ENCODE data around the gene EDARADD. TPM values are rescaled to one million over a fixed set of nuclear protein-coding genes. Genes with fewer than 3 reads are reported as not detected.

EDARADD gene
- total RNA-seq, 2 experiments from 2014 or later, result not detected

DNA sequence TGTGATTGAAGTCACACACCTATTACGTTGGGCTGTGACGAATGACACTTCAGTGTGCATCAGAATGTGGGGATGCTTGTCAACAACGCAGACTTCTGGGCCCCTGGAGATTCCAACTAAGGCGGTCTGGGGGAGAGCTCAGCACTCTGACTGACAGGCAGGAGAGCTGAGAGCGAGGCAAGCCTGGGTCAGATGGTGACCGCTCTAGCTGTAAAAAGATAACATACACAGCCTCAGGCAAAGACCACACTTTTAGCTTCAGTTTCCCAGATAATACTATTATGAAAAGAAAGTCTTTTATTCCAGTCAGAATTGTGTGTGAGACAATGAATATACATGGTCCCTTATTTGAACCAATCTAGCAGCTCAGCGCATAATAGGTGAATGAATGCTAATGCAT lies 25.4 kb downstream of the EDARADD start:
- H3K4me2 ChIP-seq (ENCODE audit: low read length), result no peak overlapping the region
- no peaks in the 10 kb centered on the region for H3K36me3 ChIP-seq (ENCODE audit: insufficient read depth, low read length)
- ChIA-PET CTCF (ENCODE audit: unreplicated experiment) (no interaction called here), POLR2A (no interaction called here)
- TF ChIP-seq EZH2phosphoT487 (IDR thresholded peaks at IDR 0.05; ENCODE audit: borderline replicate concordance, low read depth, low read length) (no peak), CTCF (conservative IDR thresholded peaks at IDR 0.05; ENCODE audit: low read length) (no peak)
- BruUV-seq (replicated peaks), result no TSS peak
- H3K4me3 ChIP-seq (ENCODE audit: low read depth, low read length, poor library complexity, severe bottlenecking), result no peak overlapping the region
- H3K27ac ChIP-seq (ENCODE audit: low read depth, low read length, poor library complexity, severe bottlenecking), result no peak overlapping the region
- no peak overlapping the region for H2AFZ ChIP-seq (ENCODE audit: low read length)
- H3K9me3 ChIP-seq (ENCODE audit: low read length), result no peaks in the 10 kb centered on the region
- H3K79me2 ChIP-seq (ENCODE audit: insufficient read depth, low read depth, low read length), result no peaks in the 10 kb centered on the region
- intact Hi-C loops (cut with micrococcal nuclease; ENCODE audit: unreplicated experiment), result no loop called here
- no peaks in the 10 kb centered on the region for H3K9me2 ChIP-seq (ENCODE audit: insufficient read depth, low read length)
- no peak for DNase-seq (ENCODE audit: low spot score)
- no peaks in the 10 kb centered on the region for H3K4me1 ChIP-seq (ENCODE audit: insufficient read depth, low read length, poor library complexity, severe bottlenecking)
- no peaks in the 10 kb centered on the region for H4K20me1 ChIP-seq (ENCODE audit: insufficient read depth, low read length)

DNA sequence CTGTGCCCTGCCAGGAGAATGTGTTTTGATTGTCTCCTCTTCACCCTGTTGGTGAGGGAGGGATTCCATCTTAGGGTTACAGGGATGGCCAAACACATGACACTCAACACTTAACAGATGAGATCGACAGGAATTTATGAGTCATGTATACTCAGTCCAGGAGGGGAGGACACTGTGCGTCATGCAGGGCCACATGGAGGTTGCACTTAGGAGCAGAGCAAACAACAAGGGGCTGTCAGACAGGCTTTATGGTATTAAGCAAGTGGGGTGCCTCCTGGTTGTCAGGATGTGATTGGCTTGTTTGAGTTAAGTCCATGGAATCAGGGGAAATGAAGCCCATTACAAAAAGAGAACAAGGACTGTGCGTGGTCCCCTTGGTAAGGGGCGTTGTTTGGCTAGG lies 26.9 kb downstream of the EDARADD start:
- intact Hi-C loops (cut with micrococcal nuclease; ENCODE audit: unreplicated experiment), result no loop called here
- CTCF ChIA-PET (ENCODE audit: unreplicated experiment), result no interaction called here
- Histone ChIP-seq H3K4me2 (ENCODE audit: low read length) (no peak overlapping the region), H3K4me1 (ENCODE audit: insufficient read depth, low read length, poor library complexity, severe bottlenecking) (no peaks in the 10 kb centered on the region), H2AFZ (ENCODE audit: low read length) (no peak overlapping the region), H3K79me2 (ENCODE audit: insufficient read depth, low read depth, low read length) (no peaks in the 10 kb centered on the region), H3K27ac (ENCODE audit: low read depth, low read length, poor library complexity, severe bottlenecking) (no peak overlapping the region), H4K20me1 (ENCODE audit: insufficient read depth, low read length) (no peaks in the 10 kb centered on the region), H3K36me3 (ENCODE audit: insufficient read depth, low read length) (no peaks in the 10 kb centered on the region), H3K4me3 (ENCODE audit: low read depth, low read length, poor library complexity, severe bottlenecking) (no peak overlapping the region), H3K9me3 (ENCODE audit: low read length) (no peaks in the 10 kb centered on the region), H3K9me2 (ENCODE audit: insufficient read depth, low read length) (no peaks in the 10 kb centered on the region)
- POLR2A ChIA-PET, result no interaction called here
- TF ChIP-seq CTCF (conservative IDR thresholded peaks at IDR 0.05; ENCODE audit: low read length) (no peak), EZH2phosphoT487 (IDR thresholded peaks at IDR 0.05; ENCODE audit: borderline replicate concordance, low read depth, low read length) (no peak)
- no TSS peak for BruUV-seq (replicated peaks)
- no peak for DNase-seq (ENCODE audit: low spot score)

- no peaks in the 10 kb centered on the region for H3K9me2 ChIP-seq (ENCODE audit: insufficient read depth, low read length)
- ChIA-PET POLR2A (no interaction called here), CTCF (ENCODE audit: unreplicated experiment) (no interaction called here)
- TF ChIP-seq EZH2phosphoT487 (IDR thresholded peaks at IDR 0.05; ENCODE audit: borderline replicate concordance, low read depth, low read length) (no peak), CTCF (conservative IDR thresholded peaks at IDR 0.05; ENCODE audit: low read length) (no peak)
- intact Hi-C loops (cut with micrococcal nuclease; ENCODE audit: unreplicated experiment), result no loop called here
- no peaks in the 10 kb centered on the region for H3K4me1 ChIP-seq (ENCODE audit: insufficient read depth, low read length, poor library complexity, severe bottlenecking)
- BruUV-seq (replicated peaks), result no TSS peak
- H3K36me3 ChIP-seq (ENCODE audit: insufficient read depth, low read length), result no peaks in the 10 kb centered on the region
- H3K4me3 ChIP-seq (ENCODE audit: low read depth, low read length, poor library complexity, severe bottlenecking), result no peak overlapping the region
- no peak overlapping the region for H3K4me2 ChIP-seq (ENCODE audit: low read length)
- no peak for DNase-seq (ENCODE audit: low spot score)
- H3K27ac ChIP-seq (ENCODE audit: low read depth, low read length, poor library complexity, severe bottlenecking), result no peak overlapping the region
- H3K79me2 ChIP-seq (ENCODE audit: insufficient read depth, low read depth, low read length), result no peaks in the 10 kb centered on the region
- no peaks in the 10 kb centered on the region for H3K9me3 ChIP-seq (ENCODE audit: low read length)
- no peak overlapping the region for H2AFZ ChIP-seq (ENCODE audit: low read length)
- no peaks in the 10 kb centered on the region for H4K20me1 ChIP-seq (ENCODE audit: insufficient read depth, low read length)
These were observed 27.9 kb downstream of the EDARADD start for GRCh38 chr1:236421850-236422516.
